Measurements from ENCODE around the gene MRPS18C.
"Not testable (repeated sequence)": the region's sequence is repeated elsewhere in the genome, so short reads cannot be mapped to it uniquely, and the experiment has no call there.

Gene MRPS18C

DNA sequence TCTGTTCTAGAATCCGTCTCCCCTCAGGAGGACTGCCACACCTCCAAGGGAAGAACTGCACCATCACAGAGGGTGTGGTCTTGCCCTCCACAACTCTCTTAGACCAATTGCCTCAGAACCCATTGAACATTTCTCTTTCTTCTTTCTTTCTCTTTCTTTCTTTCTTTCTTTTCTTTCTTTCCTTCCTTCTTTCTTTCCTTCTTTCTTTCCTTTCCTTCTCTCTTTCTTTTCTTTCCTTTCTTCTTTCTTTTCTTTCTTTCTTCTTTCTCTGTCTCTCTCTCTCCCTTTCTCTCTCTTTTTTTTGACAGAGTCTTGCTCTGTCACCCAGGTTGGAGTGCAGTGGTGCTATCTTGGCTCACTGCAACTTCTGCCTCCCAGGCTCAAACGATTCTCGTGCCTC, 45.8 kb downstream of the MRPS18C start:
- DNase-seq: not testable (repeated sequence)

DNA sequence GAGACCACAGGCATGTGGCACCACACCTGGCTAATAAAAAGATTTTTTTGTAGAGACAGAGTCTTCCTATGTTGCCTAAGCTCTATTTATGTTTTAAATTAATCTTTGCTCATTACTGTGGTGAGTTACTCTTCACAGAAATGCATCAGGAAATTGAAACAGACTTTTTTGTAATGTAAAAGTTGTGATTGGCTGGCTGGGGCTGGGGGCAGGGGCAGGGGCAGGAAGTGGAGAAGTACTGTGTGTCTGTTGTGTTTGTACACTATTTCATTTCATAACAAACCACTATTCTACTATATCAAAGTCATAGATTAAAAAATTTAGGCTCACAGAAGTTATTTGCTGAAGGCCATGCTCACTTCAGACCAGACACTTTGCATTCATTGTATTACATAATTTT, 48.1 kb downstream of the MRPS18C start:
- DNase-seq: no peak

DNA sequence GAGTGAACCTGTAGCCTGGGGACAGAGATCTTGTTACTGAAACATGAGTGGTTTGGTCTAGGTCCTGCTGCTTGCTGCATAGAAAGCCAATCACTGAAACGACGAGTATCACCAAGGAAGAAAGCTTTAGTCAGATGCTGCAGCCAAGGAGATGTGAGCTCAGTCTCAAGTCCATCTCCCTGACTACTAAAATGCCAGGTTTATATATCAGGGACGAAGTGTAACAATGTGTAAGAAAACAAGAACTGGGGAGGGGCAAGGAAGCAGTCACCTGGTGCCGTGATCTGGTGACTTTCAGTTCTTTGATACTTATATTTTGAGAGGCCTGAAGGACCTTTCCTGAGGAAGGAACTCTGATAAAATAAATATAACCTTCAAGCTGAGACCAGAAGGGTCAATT, 48.6 kb downstream of the MRPS18C start:
- DNase-seq: no peak

DNA sequence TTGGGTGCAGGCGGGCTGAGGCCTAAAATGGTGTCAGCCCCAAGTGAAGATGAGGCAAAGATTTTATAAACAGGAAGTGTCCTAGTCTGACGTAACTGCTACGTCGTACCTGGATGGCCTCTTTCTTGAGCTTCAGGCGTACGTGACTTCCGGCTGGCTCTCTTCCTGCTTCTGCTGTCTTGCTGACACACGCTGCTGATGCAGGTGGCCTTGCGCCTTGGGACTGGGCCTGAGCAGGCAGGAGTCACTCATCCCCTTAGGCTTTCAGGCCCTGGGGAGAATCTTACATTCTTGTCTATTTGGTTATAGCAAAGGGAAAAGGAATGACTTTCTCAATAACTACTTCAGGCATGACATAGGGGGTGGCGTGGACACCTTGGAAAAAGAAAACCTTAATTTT, 49.1 kb downstream of the MRPS18C start:
- no peak for DNase-seq

DNA sequence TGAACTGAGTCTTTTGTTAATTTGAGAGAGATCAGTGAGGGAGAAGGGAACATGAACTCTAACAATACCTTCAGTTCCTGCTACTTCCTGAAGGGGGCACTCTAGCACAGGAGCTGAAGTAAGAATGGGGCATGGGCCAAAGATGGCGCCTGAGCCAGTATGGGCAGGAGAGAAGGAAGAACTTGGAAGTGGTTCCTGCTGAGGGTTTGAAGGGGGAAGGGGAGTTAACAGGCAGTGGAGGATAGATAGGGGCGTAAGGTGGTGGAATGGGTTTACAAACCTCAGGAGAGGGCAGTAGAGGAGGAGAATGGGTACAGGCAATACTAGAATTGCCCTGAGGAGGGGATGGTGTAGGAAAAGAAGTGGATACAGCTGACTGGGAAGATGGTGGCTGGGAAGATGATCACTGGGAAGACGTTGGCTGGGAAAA, 53.3 kb downstream of the MRPS18C start:
- peak; percentile 42 for DNase-seq

GRCh38 chr4:83510442-83510841, 54.6 kb downstream of the MRPS18C start:
- no peak for DNase-seq

All from fibroblast of skin of right biceps (primary cell).